GM18519 (cell line): ENCODE data around the gene DIAPH2.

ENCODE experiments used
- ATAC-seq: cut with Tn5 transposase; IDR thresholded peaks from one replicate; pipeline ENCODE4 v1.9.1; 2021; ENCODE audit warnings: mild to moderate bottlenecking, moderate library complexity; ENCODE audit not compliant: unreplicated experiment, low FRiP score

DIAPH2 gene

GRCh38 chrX:97132664-97133415 is 448.2 kb downstream of the DIAPH2 start:
- no peak for ATAC-seq

- no peak for ATAC-seq
Observed at GRCh38 chrX:97145934-97146333, 461.3 kb downstream of the DIAPH2 start.

GRCh38 chrX:97155816-97156215 is 471.2 kb downstream of the DIAPH2 start:
- ATAC-seq, result no peak

- ATAC-seq, result no peak
Observed at GRCh38 chrX:97158269-97158668, 473.6 kb downstream of the DIAPH2 start.

GRCh38 chrX:97159916-97160800 is 475.5 kb downstream of the DIAPH2 start:
- ATAC-seq, result no peak

- peak; percentile 37 for ATAC-seq
Observed at GRCh38 chrX:97167333-97167732, 482.7 kb downstream of the DIAPH2 start.

- peak; percentile 59 for ATAC-seq
Observed at GRCh38 chrX:97168646-97169045, 484.0 kb downstream of the DIAPH2 start.

GRCh38 chrX:97175147-97175546 is 490.5 kb downstream of the DIAPH2 start:
- no peak for ATAC-seq

- no peak for ATAC-seq
Observed at GRCh38 chrX:97189668-97190067, 505.0 kb downstream of the DIAPH2 start.

GRCh38 chrX:97199501-97199900 is 514.9 kb downstream of the DIAPH2 start:
- ATAC-seq, result no peak

GRCh38 chrX:97200454-97200853 is 515.8 kb downstream of the DIAPH2 start:
- no peak for ATAC-seq

GRCh38 chrX:97210501-97210900 is 525.9 kb downstream of the DIAPH2 start:
- no peak for ATAC-seq

- no peak for ATAC-seq
Observed at GRCh38 chrX:97211070-97211469, 526.4 kb downstream of the DIAPH2 start.

- no peak for ATAC-seq
Observed at GRCh38 chrX:97215186-97215585, 530.5 kb downstream of the DIAPH2 start.

- ATAC-seq, result no peak
Observed at GRCh38 chrX:97224148-97224547, 539.5 kb downstream of the DIAPH2 start.

- ATAC-seq, result no peak
Observed at GRCh38 chrX:97229318-97229717, 544.7 kb downstream of the DIAPH2 start.

GRCh38 chrX:97230948-97231347 is 546.3 kb downstream of the DIAPH2 start:
- no peak for ATAC-seq

- ATAC-seq, result peak; percentile 100
Observed at GRCh38 chrX:97234471-97235081, 549.9 kb downstream of the DIAPH2 start.

- ATAC-seq, result no peak
Observed at GRCh38 chrX:97238632-97239031, 554.0 kb downstream of the DIAPH2 start.

- no peak for ATAC-seq
Observed at GRCh38 chrX:97252111-97252510, 567.5 kb downstream of the DIAPH2 start.

GRCh38 chrX:97260679-97261078 is 576.0 kb downstream of the DIAPH2 start:
- no peak for ATAC-seq
